ENCODE data around the gene ULBP1. TPM values are rescaled to one million over a fixed set of nuclear protein-coding genes. Genes with fewer than 3 reads are reported as not detected.

The ULBP1 gene
- total RNA-seq, 1 donor from 2014 or later, result 0.11 TPM

GRCh38 chr6:149984773-149985172 is 21.0 kb downstream of the ULBP1 start:
- no peaks in the 10 kb centered on the region for H3K36me3 ChIP-seq
- Mint-ChIP-seq H3K27ac (no peak overlapping the region), H3K27me3 (ENCODE audit: insufficient read depth, low read depth) (peaks cover 91% of the 10 kb centered on the region), H3K4me3 (no peak overlapping the region), H3K36me3 (peaks cover 2% of the 10 kb centered on the region), H3K4me1 (peaks cover 2% of the 10 kb centered on the region), H3K9me3 (peaks cover 32% of the 10 kb centered on the region)
- peaks cover 10% of the 10 kb centered on the region for H3F3A ChIP-seq (ENCODE audit: low read depth)
- no peak overlapping the region for H3K9ac ChIP-seq
- H3K4me2 ChIP-seq, result no peak overlapping the region
- no peak overlapping the region for H3K4me3 ChIP-seq
- H3K27me3 ChIP-seq, result peaks cover 98% of the 10 kb centered on the region
- no peaks in the 10 kb centered on the region for H3K79me2 ChIP-seq (ENCODE audit: low read depth)
- H3K27ac ChIP-seq, result no peak overlapping the region
- TF ChIP-seq EZH2 (IDR thresholded peaks at IDR 0.05) (peak; percentile 77), CTCF (IDR thresholded peaks at IDR 0.05) (no peak)
- peaks cover 4% of the 10 kb centered on the region for H3K9me3 ChIP-seq (ENCODE audit: low read depth)
- H4K20me1 ChIP-seq (ENCODE audit: low read depth), result peaks cover 18% of the 10 kb centered on the region
- no peak for DNase-seq (ENCODE audit: low spot score)
- H2AFZ ChIP-seq (replicated peaks), result no peak overlapping the region
- H3K4me1 ChIP-seq, result no peaks in the 10 kb centered on the region

GRCh38 chr6:149985481-149985937 is 21.8 kb downstream of the ULBP1 start:
- H3K36me3 ChIP-seq, result no peaks in the 10 kb centered on the region
- TF ChIP-seq EZH2phosphoT487 (IDR thresholded peaks at IDR 0.05) (no peak), CTCF (IDR thresholded peaks at IDR 0.05) (no peak), EZH2 (IDR thresholded peaks at IDR 0.05) (no peak)
- no peak overlapping the region for H2AFZ ChIP-seq (replicated peaks)
- no peak overlapping the region for H3K4me3 Mint-ChIP-seq
- no peaks in the 10 kb centered on the region for H3K79me2 ChIP-seq (ENCODE audit: low read depth)
- H3K36me3 Mint-ChIP-seq, result peaks cover 2% of the 10 kb centered on the region
- no peak for DNase-seq (ENCODE audit: low spot score)
- no peak overlapping the region for H3K9ac ChIP-seq
- peaks cover 93% of the 10 kb centered on the region for H3K27me3 Mint-ChIP-seq (ENCODE audit: insufficient read depth, low read depth)
- peaks cover 35% of the 10 kb centered on the region for H3K9me3 Mint-ChIP-seq
- peaks cover 98% of the 10 kb centered on the region for H3K27me3 ChIP-seq
- no peak overlapping the region for H3K4me3 ChIP-seq
- peaks cover 4% of the 10 kb centered on the region for H3K9me3 ChIP-seq (ENCODE audit: low read depth)
- H3F3A ChIP-seq (ENCODE audit: low read depth), result peaks cover 12% of the 10 kb centered on the region
- no peak overlapping the region for H3K4me2 ChIP-seq
- no peak overlapping the region for H3K27ac Mint-ChIP-seq
- no peaks in the 10 kb centered on the region for H3K4me1 ChIP-seq
- H3K4me1 Mint-ChIP-seq, result peaks cover 9% of the 10 kb centered on the region
- peaks cover 24% of the 10 kb centered on the region for H4K20me1 ChIP-seq (ENCODE audit: low read depth)
- H3K27ac ChIP-seq, result no peak overlapping the region

GRCh38 chr6:149987602-149988107 is 23.9 kb downstream of the ULBP1 start:
- H3K9me3 Mint-ChIP-seq, result peaks cover 32% of the 10 kb centered on the region
- Histone ChIP-seq H2AFZ (replicated peaks) (no peak overlapping the region), H3K4me2 (no peak overlapping the region), H3K27me3 (peaks cover 98% of the 10 kb centered on the region), H4K20me1 (ENCODE audit: low read depth) (peaks cover 31% of the 10 kb centered on the region), H3K4me1 (no peaks in the 10 kb centered on the region), H3F3A (ENCODE audit: low read depth) (peaks cover 11% of the 10 kb centered on the region), H3K4me3 (no peak overlapping the region), H3K36me3 (no peaks in the 10 kb centered on the region), H3K9ac (no peak overlapping the region), H3K9me3 (ENCODE audit: low read depth) (peaks cover 4% of the 10 kb centered on the region), H3K27ac (no peak overlapping the region), H3K79me2 (ENCODE audit: low read depth) (no peaks in the 10 kb centered on the region)
- H3K4me1 Mint-ChIP-seq, result peaks cover 16% of the 10 kb centered on the region
- peaks cover 90% of the 10 kb centered on the region for H3K27me3 Mint-ChIP-seq (ENCODE audit: insufficient read depth, low read depth)
- TF ChIP-seq EZH2 (IDR thresholded peaks at IDR 0.05) (peak; percentile 24), CTCF (IDR thresholded peaks at IDR 0.05) (no peak)
- no peak for DNase-seq (ENCODE audit: low spot score)
- H3K36me3 Mint-ChIP-seq, result peaks cover 2% of the 10 kb centered on the region
- H3K27ac Mint-ChIP-seq, result no peak overlapping the region
- no peak overlapping the region for H3K4me3 Mint-ChIP-seq

Data from neural progenitor cell (in vitro differentiated cells).